ENCODE measurements around the gene C1QTNF6.
"Not testable (repeated sequence)": the region's sequence is repeated elsewhere in the genome, so short reads cannot be mapped to it uniquely, and the experiment has no call there.

C1QTNF6 gene

DNA sequence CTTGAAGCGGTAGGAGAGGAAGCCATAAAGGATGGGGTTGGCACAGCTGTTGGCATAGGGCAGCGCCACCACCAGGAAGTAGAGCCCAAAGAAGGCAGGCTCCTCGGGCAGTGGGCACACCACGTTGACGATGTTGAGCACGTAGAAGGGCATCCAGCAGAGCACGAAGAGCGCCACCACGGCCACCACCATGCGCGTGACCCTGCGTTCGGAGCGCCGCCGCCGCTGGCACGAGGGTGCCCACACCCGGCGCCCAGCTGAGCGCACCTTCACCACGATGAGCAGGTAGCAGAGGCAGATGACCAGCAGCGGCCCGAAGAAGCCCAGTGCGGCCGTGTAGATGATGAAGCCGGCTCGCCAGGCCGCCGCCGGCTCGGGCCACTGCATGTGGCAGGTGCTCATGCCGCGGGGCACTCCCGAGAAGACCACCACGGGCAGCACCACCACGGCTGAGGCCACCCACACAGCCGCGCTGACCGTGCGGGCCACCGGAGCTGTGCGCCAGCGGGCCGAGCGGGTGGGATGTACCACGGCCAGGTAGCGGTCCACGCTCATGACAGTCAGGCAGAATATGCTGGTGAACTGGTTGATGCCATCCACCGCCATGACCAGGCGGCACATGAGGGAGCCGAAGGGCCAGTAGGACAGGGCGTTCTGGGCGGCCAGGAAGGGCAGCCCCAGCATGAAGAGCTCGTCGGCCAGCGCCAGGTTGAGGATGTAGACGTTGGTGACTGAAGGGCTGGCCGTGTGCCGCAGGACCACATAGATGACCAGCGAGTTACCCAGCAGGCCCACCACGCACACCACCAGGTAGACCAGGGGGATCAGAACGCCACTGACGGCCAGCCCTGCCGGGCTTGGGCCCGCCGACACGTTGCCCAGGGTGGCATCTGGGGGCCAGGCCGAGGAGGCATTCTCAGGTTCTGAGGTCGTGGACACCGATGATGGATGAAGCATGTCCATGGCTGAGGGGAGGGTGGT is 19.1 kb upstream of the C1QTNF6 start:
- DNase-seq, result no peak

DNA sequence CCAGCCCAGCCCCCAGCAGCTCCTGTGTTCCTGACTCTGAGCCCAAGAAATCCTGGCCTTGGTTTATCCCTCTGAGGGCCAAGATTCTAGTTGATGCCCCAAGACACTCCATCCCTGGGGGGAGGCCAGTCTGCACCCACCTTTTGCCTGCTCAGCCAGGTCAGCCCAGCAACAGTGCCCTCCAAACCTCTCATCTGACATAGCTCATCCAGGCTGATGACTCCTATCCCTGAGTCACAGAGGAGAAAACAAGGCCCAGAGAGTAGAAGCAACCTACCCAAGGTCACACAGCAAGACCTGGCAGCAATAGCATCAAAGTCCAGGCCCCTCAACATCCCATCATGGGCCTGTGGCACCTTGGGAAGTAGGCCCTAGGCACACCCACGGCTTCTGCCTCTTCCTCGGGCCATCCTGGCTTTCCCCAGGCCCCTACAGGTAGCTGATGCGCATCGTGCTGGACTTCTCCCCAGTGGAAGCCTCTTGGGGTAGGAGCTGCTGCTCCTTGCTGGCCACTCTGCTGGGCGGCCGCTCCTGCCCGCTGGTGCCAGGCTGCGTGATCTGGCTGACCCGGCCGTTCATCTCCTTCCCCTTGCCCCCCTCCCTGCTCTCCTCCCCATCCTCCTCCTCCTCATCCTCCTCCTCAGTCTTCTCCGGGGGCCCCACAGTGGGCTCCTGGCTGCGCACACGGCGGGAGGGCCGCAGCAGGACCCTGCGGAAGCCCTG is 18.2 kb upstream of the C1QTNF6 start:
- no peak for DNase-seq

DNA sequence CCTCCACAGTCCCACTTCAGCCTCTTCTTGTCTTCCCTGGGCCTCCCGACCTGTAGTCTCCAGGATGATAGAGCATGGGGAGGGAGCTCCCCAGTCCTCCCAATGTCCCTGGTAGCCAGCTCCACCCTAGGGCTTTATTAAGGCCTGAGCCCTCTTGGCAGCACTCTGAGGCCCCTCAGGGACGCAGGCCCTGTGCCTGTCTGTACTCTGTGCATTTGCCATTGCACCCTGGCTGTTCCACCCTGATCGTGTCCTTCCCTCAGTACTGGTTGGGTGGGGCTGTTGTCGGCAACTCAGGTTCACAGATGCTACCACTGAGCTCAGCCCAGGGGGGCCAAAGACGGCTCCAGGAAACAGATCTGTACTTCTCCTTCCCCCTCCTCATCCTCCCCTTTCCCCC is 17.0 kb upstream of the C1QTNF6 start:
- no peak for DNase-seq

DNA sequence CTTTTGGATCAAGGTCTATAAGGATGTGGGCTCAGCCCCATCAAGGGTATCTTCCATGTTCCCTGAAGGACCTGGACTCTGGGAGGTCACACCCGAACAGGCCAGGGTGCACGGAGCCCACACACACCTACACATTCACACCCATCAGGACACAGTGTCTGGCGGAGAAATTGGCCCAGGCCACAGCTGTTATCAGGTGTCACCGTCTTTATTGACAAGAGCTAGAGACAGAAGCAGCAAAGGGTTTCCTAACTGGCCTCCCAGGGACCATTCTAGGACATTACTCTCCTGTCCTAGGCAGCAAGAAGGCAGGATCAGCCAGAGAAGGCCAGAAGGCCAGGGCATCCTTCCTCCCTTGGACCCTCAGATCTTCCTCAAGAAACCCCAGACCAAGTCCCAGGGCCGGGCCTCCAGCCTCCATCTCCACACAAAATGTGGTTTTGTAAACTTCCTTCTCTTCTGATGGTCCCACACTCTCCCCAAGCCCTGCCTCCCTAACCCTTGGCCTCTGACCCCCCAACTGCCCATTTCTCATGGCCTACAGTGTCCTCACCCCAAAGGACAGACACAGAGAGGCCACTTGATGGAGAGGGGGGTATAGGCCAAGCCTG is 16.1 kb upstream of the C1QTNF6 start:
- no peak for DNase-seq

DNA sequence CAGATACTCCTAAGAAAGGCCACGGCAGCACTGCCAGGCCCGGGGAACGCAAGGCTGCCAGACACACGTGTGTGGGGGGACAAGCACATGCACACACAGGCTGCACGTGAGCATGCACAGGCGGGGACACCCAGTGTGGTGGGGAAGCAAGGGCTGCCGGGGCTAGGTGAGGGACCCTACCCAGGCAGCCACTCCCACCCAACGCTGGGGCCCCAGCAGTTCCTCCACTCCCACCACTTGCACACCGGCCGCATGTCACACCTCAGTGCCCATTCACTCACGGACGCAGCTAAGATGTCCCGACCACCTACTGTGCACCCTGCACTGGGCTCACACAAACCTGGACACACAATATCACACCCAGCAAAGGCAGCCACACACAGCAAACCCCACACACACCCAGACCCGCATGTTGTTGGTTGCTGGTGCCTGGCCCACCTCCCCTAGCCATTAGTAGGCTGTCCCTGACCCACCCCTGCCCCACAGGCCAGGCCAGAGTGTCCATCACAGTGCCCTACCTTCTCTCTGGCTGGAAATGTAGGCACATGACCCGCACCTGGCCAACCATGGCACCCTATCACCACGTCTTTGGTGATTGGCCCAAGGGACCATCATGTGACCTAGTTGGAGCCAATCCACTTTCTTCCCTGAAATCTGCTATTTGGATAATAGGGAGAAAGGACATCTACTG is 15.5 kb upstream of the C1QTNF6 start:
- DNase-seq, result no peak

DNA sequence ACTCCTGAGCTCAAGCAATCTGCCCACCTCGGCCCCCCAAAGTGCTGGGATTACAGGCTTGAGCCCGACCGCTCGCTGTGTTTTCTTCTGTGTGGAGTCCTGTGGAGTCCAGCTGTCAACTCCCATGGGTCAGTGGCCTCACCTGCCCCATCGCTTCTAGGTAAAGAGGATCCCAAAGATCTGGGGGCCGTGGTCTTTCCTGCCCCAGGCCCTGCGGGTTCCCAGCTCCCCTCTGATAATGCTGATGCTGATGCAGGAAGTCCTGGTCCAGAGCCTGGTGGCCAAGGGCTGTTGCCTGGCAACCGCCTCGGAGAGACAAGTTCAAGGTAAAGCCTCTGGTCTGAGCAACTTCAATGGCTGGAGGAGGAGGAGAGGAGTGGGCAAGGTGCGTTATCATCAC is 14.7 kb upstream of the C1QTNF6 start:
- no peak for DNase-seq

DNA sequence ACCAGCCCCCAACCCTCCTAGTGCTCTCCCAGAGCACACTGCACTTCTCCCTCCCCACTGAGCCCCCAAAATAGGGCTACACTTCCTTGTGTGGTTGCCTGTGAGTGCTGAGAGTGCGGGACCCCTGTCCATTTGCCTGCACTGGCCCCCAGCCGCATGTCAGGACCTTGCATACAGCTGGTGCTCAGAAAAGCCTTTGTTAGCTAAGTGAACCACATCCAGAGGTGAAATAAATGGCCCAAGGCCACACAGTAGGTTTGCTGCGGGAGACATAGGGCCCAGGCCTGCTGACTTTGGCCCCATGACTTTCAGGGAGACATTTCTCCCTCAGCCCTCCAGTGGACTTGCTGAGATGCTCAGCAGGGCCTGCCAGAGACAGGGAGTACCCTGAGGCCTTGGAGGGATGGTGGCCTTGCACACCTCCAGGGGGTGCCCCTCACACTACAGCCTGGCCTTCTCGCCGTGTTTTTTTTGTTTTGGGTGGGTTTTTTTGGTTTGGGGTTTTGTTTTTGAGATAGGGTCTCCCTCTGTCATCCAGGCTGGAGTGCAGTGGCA is 14.0 kb upstream of the C1QTNF6 start:
- DNase-seq, result no peak

DNA sequence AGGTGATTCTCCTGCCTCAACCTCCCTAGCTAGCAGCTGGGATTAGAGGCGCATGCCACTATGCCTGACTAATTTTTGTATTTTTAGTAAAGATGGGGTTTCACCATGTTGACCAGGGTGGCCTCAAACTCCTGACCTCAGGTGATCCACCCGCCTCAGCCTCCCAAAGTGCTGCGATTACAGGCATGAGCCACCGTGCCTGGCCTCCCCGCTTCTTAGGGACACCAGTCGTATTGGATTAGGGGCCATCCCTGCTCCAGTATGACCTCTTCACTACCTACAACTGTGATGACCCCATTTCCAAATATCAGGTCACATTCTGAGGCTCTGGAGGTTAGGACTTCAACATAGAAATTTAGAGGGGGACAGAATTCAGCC is 13.4 kb upstream of the C1QTNF6 start:
- DNase-seq, result not testable (repeated sequence)

DNA sequence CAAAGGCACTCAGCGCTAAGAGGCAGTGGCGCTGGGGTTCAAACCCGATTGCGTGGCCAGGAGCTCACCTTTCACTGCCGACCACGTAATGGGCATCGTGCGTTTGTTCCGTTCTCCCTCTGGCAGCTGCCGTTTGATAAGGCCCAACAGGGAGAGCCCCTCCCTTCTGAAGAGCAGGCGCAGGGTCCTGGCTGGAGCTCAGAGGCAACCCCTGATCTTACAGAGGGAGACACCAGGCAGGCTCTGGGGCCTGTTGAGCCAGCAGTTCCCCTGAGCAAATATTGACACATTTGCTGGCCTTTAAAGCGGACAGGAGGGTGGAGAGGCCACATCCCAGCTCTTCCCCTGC is 11.7 kb upstream of the C1QTNF6 start:
- no peak for DNase-seq

DNA sequence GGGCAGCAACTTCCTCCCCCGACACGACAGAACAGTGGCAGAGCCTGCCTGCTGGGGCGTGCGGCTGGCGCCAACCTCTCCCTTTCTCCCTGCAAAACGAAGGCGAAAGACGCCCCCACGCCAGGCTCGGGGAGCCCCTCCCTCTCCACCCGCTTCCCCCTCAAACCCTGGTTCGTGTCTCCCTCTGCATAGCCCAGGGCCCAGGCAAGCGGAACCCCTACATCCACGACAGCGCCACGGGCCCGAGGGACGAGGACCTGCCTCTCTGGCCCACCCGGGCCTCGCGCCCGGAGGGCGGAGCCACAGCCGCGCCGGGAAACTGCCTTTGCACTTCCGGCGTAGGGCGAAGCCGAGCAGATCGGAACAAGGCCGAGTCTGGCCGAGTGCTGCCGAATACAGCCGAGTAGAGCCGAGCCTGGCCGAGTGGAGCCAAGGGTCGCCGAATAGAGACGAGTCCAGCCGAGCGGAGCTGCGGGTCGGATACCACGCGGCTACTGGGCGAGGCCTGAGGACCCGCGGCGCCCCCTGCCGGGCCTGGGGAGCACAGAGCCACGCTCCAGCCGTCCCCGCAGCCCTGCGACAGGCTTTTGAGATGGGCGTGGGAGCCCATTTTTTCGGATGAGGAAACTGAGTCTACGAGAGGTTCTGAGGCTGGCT is 11.2 kb upstream of the C1QTNF6 start:
- peak; percentile 96 for DNase-seq

DNA sequence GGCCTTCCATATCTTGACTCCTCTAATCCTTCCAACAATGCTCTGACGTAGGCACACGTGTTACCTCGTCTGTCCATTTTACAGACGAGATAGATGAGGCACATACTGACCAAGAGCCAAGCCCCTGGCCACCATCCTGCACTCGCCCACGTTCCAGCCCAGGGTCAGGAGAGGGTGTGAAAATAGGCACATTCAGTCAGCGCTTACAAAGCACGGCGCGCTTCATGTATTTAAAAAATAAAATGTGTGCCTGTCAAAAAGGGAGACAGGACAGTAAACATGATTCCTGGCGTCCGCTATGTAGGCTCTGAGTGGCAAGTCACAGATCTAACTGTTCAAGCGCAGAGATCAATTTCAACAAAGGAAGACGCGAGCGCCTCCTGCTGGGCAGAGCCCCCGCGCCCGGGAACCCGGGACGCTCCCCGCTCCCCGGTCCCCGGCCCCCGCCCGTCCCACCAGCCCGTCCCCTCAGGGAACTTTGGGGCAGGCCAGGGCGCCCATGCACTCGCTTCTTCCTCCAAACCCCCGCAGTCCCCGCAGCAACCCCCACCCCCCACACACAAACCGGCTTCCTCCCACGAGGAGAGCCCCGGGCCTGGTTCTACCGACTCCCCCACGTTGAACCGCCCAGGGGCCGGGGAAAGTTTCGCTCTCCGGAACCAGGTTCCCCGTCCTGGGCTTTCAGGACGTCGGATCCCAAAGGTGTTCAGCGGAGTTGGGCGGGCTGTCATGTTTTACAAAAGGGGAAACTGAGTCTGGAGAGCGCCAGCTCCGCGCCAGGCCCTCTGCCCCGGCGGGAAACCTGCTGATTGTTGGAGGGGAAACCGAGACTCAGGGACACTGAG is 10.4 kb upstream of the C1QTNF6 start:
- peak; percentile 70 for DNase-seq

DNA sequence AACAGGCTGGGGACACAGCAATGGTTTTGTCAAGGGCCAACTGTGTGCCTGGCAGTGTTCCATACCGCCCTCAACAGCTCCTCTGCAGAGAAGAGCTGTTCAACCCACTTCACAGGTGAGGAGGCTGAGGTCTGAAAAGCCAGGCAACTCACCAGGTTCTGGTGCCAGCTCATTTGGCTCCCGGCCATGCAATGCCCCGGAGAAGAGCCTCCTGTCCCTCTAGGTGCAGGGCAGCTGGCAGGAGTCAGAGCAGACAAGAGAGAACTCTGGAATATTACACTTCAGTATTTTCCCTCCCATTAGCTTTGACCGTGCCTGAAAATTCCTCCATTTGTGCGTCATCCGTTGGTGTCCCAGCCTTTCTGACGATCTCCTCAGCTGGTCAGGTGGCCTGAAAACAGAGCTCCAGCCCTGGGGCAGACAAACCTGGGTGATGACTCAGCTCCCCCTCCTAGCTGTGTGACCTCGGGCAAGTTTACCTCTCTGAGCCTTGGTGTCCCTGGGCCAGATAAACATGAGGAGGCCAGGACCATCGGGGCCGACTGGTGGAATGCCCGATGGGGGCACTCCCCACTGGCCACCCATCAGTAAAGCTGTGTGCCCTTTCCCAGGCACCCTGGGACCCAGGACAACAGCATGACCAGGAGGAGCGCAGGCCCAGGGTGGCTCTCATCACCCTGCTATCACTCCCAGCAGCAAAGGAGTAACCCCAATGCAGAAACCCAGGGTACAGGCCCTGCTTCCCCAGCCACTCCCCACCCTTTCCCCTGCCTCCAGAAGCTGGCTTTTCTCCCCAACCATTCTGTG is 9.6 kb upstream of the C1QTNF6 start:
- DNase-seq, result peak; percentile 26

DNA sequence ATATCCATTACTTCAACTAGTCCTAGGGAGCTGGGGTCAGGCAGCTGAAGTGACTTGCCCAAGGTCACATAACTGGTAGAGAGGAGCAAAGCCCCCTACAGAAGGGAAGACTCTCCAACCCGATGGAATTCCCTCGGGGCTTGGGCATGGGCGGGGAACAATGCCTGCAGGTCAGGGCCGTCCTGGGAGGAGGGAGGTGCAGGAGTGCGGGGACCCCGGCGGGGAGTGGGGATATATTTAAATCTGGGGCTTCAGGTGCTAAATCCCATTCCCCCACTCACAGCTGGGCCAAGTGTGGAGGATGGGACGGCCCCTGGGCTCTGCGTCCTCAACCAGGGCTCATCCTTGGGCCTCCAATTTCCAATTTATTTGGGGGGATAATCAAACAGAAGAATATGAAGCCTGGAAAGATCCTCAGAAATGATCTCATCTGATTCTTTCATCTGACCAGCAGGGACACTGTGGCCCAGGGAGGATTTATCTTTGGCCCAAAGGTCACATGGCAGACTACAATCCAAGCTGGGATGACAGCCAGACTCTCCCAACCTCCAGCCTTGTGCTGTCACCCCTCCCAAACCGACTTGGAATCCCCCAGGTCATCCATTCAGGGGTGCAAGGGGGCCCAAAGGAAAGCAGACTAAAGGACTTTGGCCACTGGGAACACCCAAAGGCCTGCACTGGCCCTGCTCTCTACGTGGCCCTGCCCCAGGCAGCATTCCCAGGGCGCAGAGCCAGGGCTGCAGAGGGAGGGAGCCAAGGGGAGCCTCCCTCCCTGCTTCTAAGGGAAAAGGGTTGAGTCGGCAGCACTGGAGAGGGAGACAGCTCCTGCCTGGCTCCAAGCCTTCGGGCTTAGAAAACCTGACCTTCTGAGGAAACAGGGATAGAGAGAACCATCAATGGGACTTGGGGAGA is 8.7 kb upstream of the C1QTNF6 start:
- DNase-seq, result peak; percentile 71

DNA sequence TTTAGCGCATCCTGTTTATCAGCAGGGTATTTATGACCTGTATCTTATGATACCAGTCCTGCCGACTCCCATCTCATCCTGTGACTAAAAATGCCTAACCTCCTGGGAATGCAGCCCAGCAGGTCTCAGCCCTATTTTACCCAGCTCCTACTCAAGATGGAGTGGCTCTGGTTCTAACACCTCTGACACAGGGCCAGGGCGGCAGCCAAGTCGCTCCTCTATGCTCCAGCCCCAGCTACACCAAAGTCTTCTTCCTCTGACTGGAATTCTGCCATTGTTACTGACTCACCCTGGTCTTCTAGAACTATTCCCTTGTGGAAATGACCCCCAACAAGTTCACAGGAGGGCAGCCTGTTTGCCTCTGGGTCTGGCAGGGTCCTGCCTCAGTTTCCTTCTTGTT is 7.9 kb upstream of the C1QTNF6 start:
- peak; percentile 26 for DNase-seq

DNA sequence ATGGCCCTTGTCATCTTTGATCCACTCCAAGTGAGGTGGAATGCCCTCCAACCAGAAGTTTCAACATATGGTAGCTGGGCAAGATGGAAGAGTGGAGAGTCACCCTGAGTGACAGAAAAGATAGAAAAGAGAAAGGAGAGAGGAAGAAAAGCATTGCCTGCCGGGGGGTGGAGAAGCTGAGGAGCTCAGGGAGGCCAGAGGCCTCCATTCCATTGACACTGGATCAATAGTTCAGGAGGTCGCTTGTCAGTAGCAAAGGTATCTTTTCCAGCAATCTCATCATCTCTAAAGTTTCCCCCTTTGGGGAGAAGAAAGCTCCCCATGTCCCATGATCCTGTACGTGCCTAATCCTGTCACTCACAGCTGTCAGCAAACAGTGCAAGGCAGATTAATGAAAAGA is 6.7 kb upstream of the C1QTNF6 start:
- DNase-seq, result no peak

DNA sequence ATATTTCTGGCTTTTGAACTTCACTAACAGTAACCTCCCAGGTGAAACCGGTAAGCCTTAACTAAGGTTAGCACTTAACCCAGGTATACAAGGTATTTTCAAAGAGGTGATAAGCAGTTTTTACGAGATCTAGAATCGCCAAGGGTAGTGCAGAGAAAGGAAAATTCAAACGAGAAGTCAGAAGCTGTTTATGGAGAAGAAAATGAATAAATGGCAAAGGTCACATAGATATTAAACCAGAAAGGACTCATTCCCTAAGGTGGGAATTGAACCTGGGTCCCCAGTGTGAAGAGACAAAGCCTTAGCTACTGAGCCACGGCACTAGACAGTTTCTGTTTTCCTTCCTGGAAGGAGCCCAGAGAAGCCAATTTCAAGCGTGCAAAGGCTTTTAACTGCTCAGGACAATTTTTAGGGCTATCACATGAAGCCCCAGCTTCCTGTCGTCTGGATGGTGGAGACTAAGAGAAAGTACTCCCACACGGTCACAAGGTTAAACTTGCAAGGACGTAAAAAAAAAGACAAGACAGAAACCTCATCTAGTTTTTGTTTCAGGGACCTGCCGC is 5.7 kb upstream of the C1QTNF6 start:
- DNase-seq, result no peak

DNA sequence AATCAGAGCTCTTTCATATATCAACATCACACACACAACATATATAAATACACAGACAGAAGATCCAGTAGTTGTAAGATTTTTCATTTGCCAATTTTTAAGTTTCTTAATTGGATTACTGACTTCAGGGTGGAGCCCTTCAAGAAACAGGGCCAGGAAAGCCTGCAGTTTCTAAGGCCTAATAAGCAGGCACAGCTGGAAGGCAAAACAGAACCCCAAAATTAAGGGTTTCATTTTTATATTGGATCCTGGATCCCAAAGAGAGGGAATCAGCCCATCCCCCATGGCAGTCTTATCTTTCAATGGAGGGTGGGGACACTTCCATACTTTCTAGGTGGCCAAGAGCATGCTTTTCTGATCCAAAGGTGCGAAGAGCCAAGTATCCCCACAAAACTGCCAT is 4.7 kb upstream of the C1QTNF6 start:
- no peak for DNase-seq

DNA sequence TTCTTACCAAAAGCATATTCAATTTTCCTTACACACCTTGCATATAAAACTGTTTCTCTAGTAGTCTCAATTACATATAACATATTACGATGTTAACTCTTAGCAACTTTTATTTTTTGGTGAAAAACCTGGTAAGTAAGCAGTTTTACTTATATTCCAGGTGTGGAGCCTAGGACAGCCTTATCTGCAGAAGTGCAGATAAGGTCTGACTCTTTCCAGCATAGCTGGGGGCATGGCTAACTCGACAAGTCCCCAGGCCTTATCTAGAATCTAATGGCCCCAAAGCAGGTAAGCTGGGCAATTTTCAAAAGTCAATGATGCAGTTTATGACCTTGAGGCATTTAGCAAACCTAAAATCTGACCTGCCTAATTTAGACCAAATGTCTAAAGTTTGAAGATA is 4.2 kb upstream of the C1QTNF6 start:
- DNase-seq, result no peak

Data from fibroblast of skin of abdomen (primary cell).